ENCODE measurements around the gene TIPIN.
"Not testable (repeated sequence)": the region's sequence is repeated elsewhere in the genome, so short reads cannot be mapped to it uniquely, and the experiment has no call there.

TIPIN gene

DNA sequence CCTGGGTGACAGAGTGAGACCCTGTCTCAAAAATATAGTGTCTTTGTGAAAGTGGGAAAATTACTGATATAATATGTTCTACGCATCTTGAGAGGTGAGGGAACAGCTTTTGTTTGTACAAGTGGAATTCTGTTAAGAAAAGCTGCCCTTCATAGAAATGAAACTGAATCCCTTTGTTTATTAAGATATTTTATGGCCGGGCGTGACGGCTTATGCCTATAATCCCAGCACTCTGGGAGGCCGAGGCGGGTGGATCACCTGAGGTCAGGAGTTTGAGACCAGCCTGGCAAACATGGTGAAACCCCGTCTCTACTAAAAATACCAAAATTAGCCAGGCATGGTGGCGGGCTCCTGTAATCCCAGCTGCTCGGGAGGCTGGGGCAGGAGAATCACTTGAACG is 52.1 kb downstream of the TIPIN start:
- in situ Hi-C loops (cut with MboI; ENCODE audit: low sequenced_read_pairs), result not testable (repeated sequence)

DNA sequence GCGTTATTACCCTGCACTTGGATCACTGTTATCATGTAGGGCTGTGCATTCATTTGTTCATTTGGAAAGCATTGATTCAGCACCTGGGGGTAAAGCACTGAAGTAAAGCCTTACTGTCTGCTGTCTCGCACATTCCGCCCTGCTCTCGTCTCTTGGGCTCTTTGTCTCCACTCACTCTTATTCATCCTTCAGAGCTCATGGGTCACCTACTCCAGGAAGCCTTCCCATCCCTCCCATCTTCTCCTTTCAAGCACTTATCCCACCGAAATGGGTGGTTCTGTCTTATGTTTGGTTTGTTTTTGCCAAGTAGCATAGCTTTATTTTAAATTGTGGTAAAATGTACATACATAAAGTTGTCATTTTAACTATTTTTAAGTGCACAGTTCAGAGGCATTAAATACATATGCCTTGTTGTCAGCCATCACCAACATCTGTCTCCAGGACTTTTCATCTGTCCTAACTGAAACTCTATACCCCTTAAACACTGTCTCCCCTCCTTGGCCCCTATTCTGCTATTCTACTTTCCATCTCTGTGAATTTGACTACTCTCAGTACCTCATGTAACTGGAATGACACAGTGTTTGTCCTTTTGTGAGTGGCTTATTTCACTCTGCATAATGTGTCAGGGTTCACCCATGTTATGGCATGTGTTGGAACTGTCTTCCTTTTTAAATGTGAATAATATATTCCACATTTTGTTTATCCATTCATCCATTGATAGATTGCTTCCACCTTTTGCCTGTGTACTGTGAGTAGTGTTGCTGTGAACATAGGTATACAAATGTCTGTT is 53.8 kb downstream of the TIPIN start:
- in situ Hi-C loops (cut with MboI; ENCODE audit: low sequenced_read_pairs), result no loop called here

DNA sequence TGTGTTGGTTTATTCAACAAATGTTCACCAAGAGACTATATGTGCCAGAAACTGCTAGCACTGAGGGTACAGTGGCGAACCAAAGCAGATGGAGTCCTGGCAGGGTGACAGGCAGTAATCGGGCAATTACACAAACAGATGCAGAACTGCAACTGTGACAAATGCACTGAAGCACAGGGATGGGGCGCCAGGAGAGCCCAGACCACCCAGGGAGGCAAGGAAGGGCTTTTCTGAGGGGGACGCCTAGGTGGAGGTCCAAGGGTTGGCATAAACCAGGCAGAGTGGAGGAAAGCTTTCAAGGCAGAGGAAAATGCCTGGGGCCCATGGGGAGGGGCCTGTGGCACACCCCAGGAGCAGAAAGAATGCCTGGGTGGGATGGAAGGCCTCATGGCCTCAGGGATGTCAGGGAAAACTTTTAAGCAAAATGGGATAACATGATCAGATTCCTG is 57.7 kb downstream of the TIPIN start:
- in situ Hi-C loops (cut with MboI; ENCODE audit: low sequenced_read_pairs), result no loop called here

- in situ Hi-C loops (cut with MboI; ENCODE audit: low sequenced_read_pairs), result no loop called here
Measured at GRCh38 chr15:66296186-66296585, 60.3 kb downstream of the TIPIN start.

DNA sequence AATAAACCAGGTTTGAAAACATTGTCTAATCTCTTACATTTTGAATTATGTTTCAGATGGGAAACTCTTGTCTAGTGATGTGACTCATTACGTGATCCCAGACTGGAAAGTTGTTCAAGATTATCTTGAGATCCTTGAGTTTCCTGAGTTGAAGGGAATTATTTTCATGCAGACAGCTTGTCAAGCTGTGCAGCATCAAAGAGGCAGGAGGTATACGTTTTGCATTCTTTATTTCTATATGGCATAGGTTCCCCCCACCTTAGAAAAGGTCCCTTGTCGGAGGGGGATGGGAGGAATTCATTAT is 61.6 kb downstream of the TIPIN start:
- in situ Hi-C loops (cut with MboI; ENCODE audit: low sequenced_read_pairs), result no loop called here

- in situ Hi-C loops (cut with MboI; ENCODE audit: low sequenced_read_pairs), result no loop called here
Measured at GRCh38 chr15:66294157-66294931, 62.1 kb downstream of the TIPIN start.

DNA sequence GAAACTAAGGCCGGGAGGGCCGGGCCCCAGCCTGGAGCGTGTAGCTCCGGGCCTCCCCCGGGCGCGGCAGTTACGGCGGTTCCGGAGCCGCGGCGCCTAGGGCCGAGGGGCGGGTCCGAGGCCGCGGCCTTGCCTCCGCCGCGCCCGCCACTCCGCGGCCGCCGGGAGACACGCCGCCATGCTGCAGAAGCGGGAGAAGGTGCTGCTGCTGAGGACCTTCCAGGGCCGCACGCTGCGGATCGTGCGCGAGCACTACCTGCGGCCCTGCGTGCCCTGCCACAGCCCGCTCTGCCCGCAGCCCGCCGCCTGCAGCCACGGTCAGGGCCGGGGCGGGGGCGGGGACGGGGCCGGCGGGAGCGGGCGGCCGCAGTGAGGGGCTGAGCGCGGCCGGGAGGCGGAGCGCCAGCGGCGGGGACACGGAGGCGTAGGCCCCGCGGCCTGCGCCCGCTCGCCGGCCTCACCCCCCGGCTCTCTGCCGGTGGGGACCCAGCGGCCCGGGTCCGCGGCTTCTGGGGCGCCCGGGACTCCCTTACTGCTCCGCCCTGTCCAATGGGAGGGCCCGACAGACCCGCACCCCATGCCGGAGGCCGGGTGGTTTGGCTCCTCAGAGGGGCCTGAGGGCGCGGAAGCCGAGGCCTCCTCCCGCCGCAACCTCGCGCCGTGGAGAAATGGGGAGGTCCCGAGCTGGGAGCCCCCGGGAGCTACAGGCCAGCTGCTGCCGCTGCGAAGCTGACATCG is 62.9 kb downstream of the TIPIN start, which contains the start of gene DIS3L:
Gene DIS3L (plus strand): TSS at position 150 of the 738 bp plus-strand sequence. CDS start 29 bp downstream, at position 179.
- in situ Hi-C loops (cut with MboI; ENCODE audit: low sequenced_read_pairs), result no loop called here

GRCh38 chr15:66292571-66293418 is 63.7 kb downstream of the TIPIN start:
- in situ Hi-C loops (cut with MboI; ENCODE audit: low sequenced_read_pairs), result no loop called here

DNA sequence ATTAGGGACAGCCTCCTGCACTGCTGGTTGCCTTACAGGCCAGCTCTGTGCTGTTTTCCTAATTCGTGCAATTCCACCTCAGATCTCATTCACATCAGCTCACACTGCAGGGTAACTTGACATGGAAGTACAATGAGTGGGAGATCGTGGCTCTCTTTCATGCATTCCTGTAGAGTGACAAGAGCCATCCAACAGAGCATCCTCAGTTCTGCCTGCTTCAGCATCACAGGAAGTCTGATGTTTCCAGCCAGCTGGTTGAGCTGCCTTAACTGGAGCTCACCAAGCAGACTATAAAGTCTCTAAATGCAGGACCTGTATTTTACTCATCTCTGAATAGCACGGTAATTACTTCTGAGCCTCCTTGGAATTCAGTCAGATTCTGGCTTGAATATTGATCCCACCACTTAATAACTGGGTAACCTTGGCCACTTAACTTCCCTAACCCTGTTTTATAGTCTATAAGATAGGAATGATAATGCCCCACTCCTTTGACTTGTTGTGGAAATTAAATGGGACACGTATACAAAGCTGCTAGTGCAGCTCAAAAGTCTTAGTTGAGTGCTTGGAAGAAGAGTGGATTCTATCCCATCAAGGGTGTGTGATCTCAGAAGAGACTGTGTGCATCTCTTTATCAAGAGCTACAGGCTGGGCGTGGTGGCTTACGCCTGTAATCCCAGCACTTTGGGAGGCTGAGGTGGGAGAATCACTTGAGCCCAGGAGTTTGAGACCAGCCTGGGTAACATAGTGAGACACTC is 64.5 kb downstream of the TIPIN start:
- in situ Hi-C loops (cut with MboI; ENCODE audit: low sequenced_read_pairs), result no loop called here

DNA sequence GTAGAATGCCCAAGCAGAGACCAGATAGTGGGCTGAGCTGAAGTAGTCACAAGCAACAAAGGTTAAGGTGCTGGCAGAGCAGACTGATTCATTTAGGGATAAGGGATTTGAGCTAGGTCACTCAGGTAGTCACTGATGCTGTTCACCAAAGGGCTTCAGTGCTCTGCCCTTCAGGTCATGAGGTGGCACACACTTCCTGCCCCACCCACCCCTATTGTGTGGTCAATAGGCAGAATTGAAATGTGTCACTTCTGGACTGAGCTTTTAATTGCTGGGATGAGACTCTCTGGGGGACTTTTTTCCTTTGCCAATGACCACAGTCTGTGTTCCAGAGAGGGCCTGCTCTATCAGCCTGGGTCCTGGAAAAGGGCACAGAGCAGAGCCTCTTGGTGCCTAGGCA is 66.0 kb downstream of the TIPIN start:
- in situ Hi-C loops (cut with MboI; ENCODE audit: low sequenced_read_pairs), result no loop called here

GRCh38 chr15:66290007-66290406 is 66.5 kb downstream of the TIPIN start:
- in situ Hi-C loops (cut with MboI; ENCODE audit: low sequenced_read_pairs), result no loop called here

DNA sequence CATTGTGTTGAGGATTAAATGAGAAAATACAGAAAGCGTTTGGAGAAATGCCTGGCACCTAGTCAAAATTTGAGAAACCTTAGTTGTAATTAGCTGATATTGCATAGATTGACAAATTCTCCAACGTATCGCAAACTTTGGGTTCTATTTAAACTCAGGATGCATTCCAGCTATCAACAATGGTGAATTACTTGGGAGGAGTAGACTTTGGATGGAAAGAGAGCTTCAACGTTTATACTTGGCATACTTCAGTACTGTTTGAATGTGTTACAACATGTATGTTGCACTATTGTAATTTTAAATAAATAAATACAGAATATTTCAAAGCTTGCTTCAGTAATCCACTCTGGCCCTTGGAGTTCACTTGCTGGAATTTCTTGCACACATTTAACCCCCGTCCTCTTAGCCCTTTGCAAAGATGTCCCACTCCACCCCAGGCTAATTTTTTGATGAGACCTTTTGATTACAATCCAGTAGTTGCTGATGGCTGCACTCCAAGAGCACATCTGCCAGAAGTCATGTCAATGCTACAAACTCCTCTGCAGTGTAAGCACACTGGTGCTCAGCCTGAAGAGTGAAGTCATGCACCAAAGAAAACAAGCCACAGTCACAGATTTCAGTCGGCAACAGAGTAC is 67.8 kb downstream of the TIPIN start:
- in situ Hi-C loops (cut with MboI; ENCODE audit: low sequenced_read_pairs), result no loop called here

- in situ Hi-C loops (cut with MboI; ENCODE audit: low sequenced_read_pairs), result no loop called here
Measured at GRCh38 chr15:66288093-66288492, 68.4 kb downstream of the TIPIN start.

GRCh38 chr15:66287461-66288057 is 68.9 kb downstream of the TIPIN start:
- in situ Hi-C loops (cut with MboI; ENCODE audit: low sequenced_read_pairs), result no loop called here
